Neuronal stem cell (in vitro differentiated cells): ENCODE measurements around the gene RNU6-9.

ENCODE experiments used
- DNase-seq: peaks from one replicate; pipeline ENCODE4 v3.0.0-alpha.2; 2013; ENCODE audit warnings: low spot score
- H2AFZ ChIP-seq: one replicate; pipeline ENCODE4 v1.6.1; 2013; ENCODE audit warnings: mild to moderate bottlenecking, low read length, inconsistent platforms
- H2AK5ac ChIP-seq: 2 replicates; pipeline ENCODE4 v1.6.1; 2013; ENCODE audit warnings: low read depth, mild to moderate bottlenecking, inconsistent platforms, low read length, moderate library complexity, mixed read lengths
- H2BK120ac ChIP-seq: 2 replicates; pipeline ENCODE4 v1.6.1; 2013; ENCODE audit warnings: low read depth, mild to moderate bottlenecking, inconsistent platforms, low read length, moderate library complexity, mixed read lengths
- H2BK12ac ChIP-seq: one replicate; pipeline ENCODE4 v1.6.1; 2013; ENCODE audit warnings: low read length, inconsistent platforms
- H2BK15ac ChIP-seq: 2 replicates; pipeline ENCODE4 v1.6.1; 2013; ENCODE audit warnings: mild to moderate bottlenecking, low read length, inconsistent platforms, mixed read lengths
- H2BK5ac ChIP-seq: one replicate; pipeline ENCODE4 v1.6.1; 2013; ENCODE audit warnings: inconsistent platforms, mild to moderate bottlenecking, low read length, moderate library complexity
- H3K14ac ChIP-seq: one replicate; pipeline ENCODE4 v1.6.1; 2013; ENCODE audit warnings: low read length, inconsistent platforms
- H3K18ac ChIP-seq: 2 replicates; pipeline ENCODE4 v1.6.1; 2013; ENCODE audit warnings: low read length, inconsistent platforms
- H3K23ac ChIP-seq: 2 replicates; pipeline ENCODE4 v1.6.1; 2013; ENCODE audit warnings: low read depth, mild to moderate bottlenecking, mixed read lengths, low read length, inconsistent platforms; ENCODE audit not compliant: poor library complexity
- H3K27ac ChIP-seq: replicated peaks from 3 replicates; pipeline ENCODE4 v1.5.1; 2013; ENCODE audit warnings: low read length, inconsistent platforms
- H3K27me3 ChIP-seq, 3 experiments: 2 replicates each; pipeline ENCODE4 v1.6.1; 2013; ENCODE audit warnings: low read length in 3 of 3, mild to moderate bottlenecking in 2 of 3, inconsistent platforms in 1 of 3, low read depth in 1 of 3, mixed read lengths in 1 of 3, moderate library complexity in 1 of 3; ENCODE audit not compliant: control insufficient read depth in 3 of 3, insufficient read depth in 3 of 3
- H3K36me3 ChIP-seq, 2 donors: replicated peaks in 1 of 2; 2 replicates each; pipeline ENCODE4 v1.6.1; 2013; ENCODE audit warnings: low read length in 2 of 2; ENCODE audit not compliant: control insufficient read depth in 2 of 2, insufficient read depth in 2 of 2
- H3K4ac ChIP-seq: 2 replicates; pipeline ENCODE4 v1.6.1; 2013; ENCODE audit warnings: inconsistent platforms, mild to moderate bottlenecking, low read length, moderate library complexity
- H3K4me1 ChIP-seq, 2 donors: 1 replicate in 1 of 2; 2 replicates in 1 of 2; pipeline ENCODE4 v1.6.1; 2013; ENCODE audit warnings: low read length in 2 of 2, low read depth in 1 of 2; ENCODE audit not compliant: control insufficient read depth in 2 of 2, insufficient read depth in 1 of 2
- H3K4me2 ChIP-seq: one replicate; pipeline ENCODE4 v1.6.1; 2013; ENCODE audit warnings: mild to moderate bottlenecking, low read length, inconsistent platforms; ENCODE audit not compliant: insufficient read depth, poor library complexity, severe bottlenecking
- H3K4me3 ChIP-seq, 2 donors: 2 replicates each; pipeline ENCODE4 v1.5.1; 2013; ENCODE audit warnings: low read length in 2 of 2, mild to moderate bottlenecking in 2 of 2, inconsistent platforms in 1 of 2, moderate library complexity in 1 of 2
- H3K79me1 ChIP-seq: one replicate; pipeline ENCODE4 v1.6.1; 2013; ENCODE audit warnings: low read depth, mild to moderate bottlenecking, inconsistent platforms, low read length, moderate library complexity
- H3K9ac ChIP-seq: one replicate; pipeline ENCODE4 v1.6.1; 2013; ENCODE audit warnings: mild to moderate bottlenecking, low read depth, low read length, inconsistent platforms; ENCODE audit not compliant: poor library complexity
- H3K9me3 ChIP-seq, 2 donors: replicated peaks in 1 of 2; 2 replicates each; pipeline versions ENCODE3 to v1.6.1; 2013; ENCODE audit warnings: low read length in 2 of 2, mild to moderate bottlenecking in 2 of 2, inconsistent platforms in 1 of 2, low read depth in 1 of 2, mixed read lengths in 1 of 2, moderate library complexity in 1 of 2; ENCODE audit not compliant: control insufficient read depth in 2 of 2, insufficient read depth in 1 of 2
- H4K8ac ChIP-seq: one replicate; pipeline ENCODE4 v1.6.1; 2013; ENCODE audit warnings: low read depth, mild to moderate bottlenecking, inconsistent platforms, low read length, moderate library complexity
- H4K91ac ChIP-seq: one replicate; pipeline ENCODE4 v1.6.1; 2013; ENCODE audit warnings: low read length, low read depth, mild to moderate bottlenecking, inconsistent platforms; ENCODE audit not compliant: poor library complexity
- WGBS, 2 donors: extraction: QIAGEN DNeasy Blood & Tissue Kit; methylation state at CpG; one replicate each; pipeline ENCODE4 v1.1.7; 2013; ENCODE audit warnings: missing lambda C conversion rate in 2 of 2, mixed read lengths in 1 of 2; ENCODE audit not compliant: insufficient read length in 2 of 2, insufficient replicate concordance in 1 of 2; ENCODE audit errors: extremely low coverage in 2 of 2; 5-methylcytosine and 5-hydroxymethylcytosine counted together

The RNU6-9 gene

GRCh38 chr19:929203-929890 lies 36.1 kb downstream of the RNU6-9 start:
- no peak overlapping the region for H2AK5ac ChIP-seq
- no peak overlapping the region for H2BK120ac ChIP-seq
- no peak overlapping the region for H4K8ac ChIP-seq
- H3K14ac ChIP-seq: no peak overlapping the region
- H3K4ac ChIP-seq: no peak overlapping the region
- no peak overlapping the region for H4K91ac ChIP-seq
- no peak for DNase-seq
- no CpG with 5 or more reads among the region's 51 CpGs for WGBS, 2 donors
- H3K36me3 ChIP-seq: peaks cover 25 to 56% of the 10 kb centered on the region in 2 donors
- H2BK15ac ChIP-seq: no peak overlapping the region
- peaks cover 0 to 2% (median 0%) of the 10 kb centered on the region in 3 experiments for H3K27me3 ChIP-seq
- no peak overlapping the region for H2AFZ ChIP-seq
- peaks cover 13 to 14% of the 10 kb centered on the region in 2 donors for H3K4me1 ChIP-seq
- H3K4me2 ChIP-seq: no peak overlapping the region
- peak overlapping the region; percentile 39 for H3K27ac ChIP-seq
- H3K79me1 ChIP-seq: peaks cover 22% of the 10 kb centered on the region
- H2BK5ac ChIP-seq: no peak overlapping the region
- no peak overlapping the region for H2BK12ac ChIP-seq
- H3K18ac ChIP-seq: no peak overlapping the region
- no peak overlapping the region for H3K9ac ChIP-seq
- no peak overlapping the region for H3K4me3 ChIP-seq
- H3K9me3 ChIP-seq: no peaks in the 10 kb centered on the region
- H3K23ac ChIP-seq: peak overlapping the region; percentile 73

- Histone ChIP-seq H3K18ac (no peak overlapping the region), H3K79me1 (peaks cover 25% of the 10 kb centered on the region), H3K14ac (no peak overlapping the region), H3K27me3 (peaks cover 0 to under 1% (median 0%) of the 10 kb centered on the region in 3 experiments), H4K91ac (no peak overlapping the region), H2AFZ (no peak overlapping the region), H2BK5ac (no peak overlapping the region), H2AK5ac (no peak overlapping the region), H2BK15ac (no peak overlapping the region), H3K9me3 (no peaks in the 10 kb centered on the region), H3K4me2 (no peak overlapping the region), H3K4me1 (peaks cover 10 to 13% of the 10 kb centered on the region in 2 donors), H3K23ac (no peak overlapping the region), H2BK12ac (no peak overlapping the region), H3K27ac (no peak overlapping the region), H4K8ac (no peak overlapping the region), H3K4me3 (no peak overlapping the region), H2BK120ac (no peak overlapping the region), H3K9ac (no peak overlapping the region), H3K4ac (no peak overlapping the region), H3K36me3 (peaks cover 25 to 61% of the 10 kb centered on the region in 2 donors)
- WGBS, 2 donors: no CpG with 5 or more reads among the region's 6 CpGs
- DNase-seq: no peak
These were observed 36.6 kb downstream of the RNU6-9 start for GRCh38 chr19:929891-930258.

GRCh38 chr19:931860-932647 lies 38.8 kb downstream of the RNU6-9 start:
- no peak overlapping the region for H3K27ac ChIP-seq
- no peaks in the 10 kb centered on the region for H3K27me3 ChIP-seq
- WGBS, 2 donors: no CpG with 5 or more reads among the region's 32 CpGs
- peak overlapping the region; percentile 6 for H3K23ac ChIP-seq
- peaks cover 8 to 12% of the 10 kb centered on the region in 2 donors for H3K4me1 ChIP-seq
- H4K8ac ChIP-seq: no peak overlapping the region
- no peaks in the 10 kb centered on the region for H3K9me3 ChIP-seq
- H3K9ac ChIP-seq: no peak overlapping the region
- H3K4me2 ChIP-seq: no peak overlapping the region
- H2AK5ac ChIP-seq: peak overlapping the region; percentile 70
- H2AFZ ChIP-seq: no peak overlapping the region
- H3K4me3 ChIP-seq: no peak overlapping the region
- no peak for DNase-seq
- no peak overlapping the region for H3K14ac ChIP-seq
- peaks cover 32% of the 10 kb centered on the region for H3K79me1 ChIP-seq
- H2BK15ac ChIP-seq: no peak overlapping the region
- peaks cover 28 to 77% of the 10 kb centered on the region in 2 donors for H3K36me3 ChIP-seq
- H2BK120ac ChIP-seq: no peak overlapping the region
- H3K4ac ChIP-seq: no peak overlapping the region
- H2BK5ac ChIP-seq: peak overlapping the region; percentile 90
- H2BK12ac ChIP-seq: peak overlapping the region; percentile 41
- no peak overlapping the region for H3K18ac ChIP-seq
- H4K91ac ChIP-seq: no peak overlapping the region
